Raji (cell line): ENCODE results near the gene PLCD1.

Experiments
- POLR2A ChIP-seq: IDR thresholded peaks from 2 replicates; pipeline ENCODE4 v1.6.1; 2011; ENCODE audit warnings: low read depth, low read length, control low read depth; ENCODE audit not compliant: insufficient read depth

The PLCD1 gene

GRCh38 chr3:38021196-38021595 is 8.2 kb downstream of the PLCD1 start:
- TF ChIP-seq POLR2A: no peak

GRCh38 chr3:38020342-38020726 is 9.1 kb downstream of the PLCD1 start:
- no peak for TF ChIP-seq POLR2A

- TF ChIP-seq POLR2A: no peak
Measured at GRCh38 chr3:38019658-38020341, 9.6 kb downstream of the PLCD1 start.

GRCh38 chr3:38018296-38019266 is 10.9 kb downstream of the PLCD1 start:
- TF ChIP-seq POLR2A: no peak

- no peak for TF ChIP-seq POLR2A
Measured at GRCh38 chr3:38017445-38018295, 11.8 kb downstream of the PLCD1 start.

- TF ChIP-seq POLR2A: no peak
Measured at GRCh38 chr3:38016847-38017444, 12.5 kb downstream of the PLCD1 start.

GRCh38 chr3:38016410-38016809 is 13.0 kb downstream of the PLCD1 start:
- no peak for TF ChIP-seq POLR2A

- no peak for TF ChIP-seq POLR2A
Measured at GRCh38 chr3:38015984-38016383, 13.5 kb downstream of the PLCD1 start.

GRCh38 chr3:38015485-38015884 is 14.0 kb downstream of the PLCD1 start:
- TF ChIP-seq POLR2A: no peak

- TF ChIP-seq POLR2A: no peak
Measured at GRCh38 chr3:38011111-38011510, 18.3 kb downstream of the PLCD1 start.

GRCh38 chr3:38009807-38010591 is 19.4 kb downstream of the PLCD1 start:
- TF ChIP-seq POLR2A: no peak

GRCh38 chr3:38008971-38009580 is 20.4 kb downstream of the PLCD1 start:
- TF ChIP-seq POLR2A: no peak

GRCh38 chr3:38008191-38008701 is 21.2 kb downstream of the PLCD1 start:
- TF ChIP-seq POLR2A: no peak

- no peak for TF ChIP-seq POLR2A
Measured at GRCh38 chr3:38007754-38008090, 21.7 kb downstream of the PLCD1 start.
